ENCODE data around the gene KRT32.
"Not testable (repeated sequence)": the region's sequence is repeated elsewhere in the genome, so short reads cannot be mapped to it uniquely, and the experiment has no call there.

The KRT32 gene

DNA sequence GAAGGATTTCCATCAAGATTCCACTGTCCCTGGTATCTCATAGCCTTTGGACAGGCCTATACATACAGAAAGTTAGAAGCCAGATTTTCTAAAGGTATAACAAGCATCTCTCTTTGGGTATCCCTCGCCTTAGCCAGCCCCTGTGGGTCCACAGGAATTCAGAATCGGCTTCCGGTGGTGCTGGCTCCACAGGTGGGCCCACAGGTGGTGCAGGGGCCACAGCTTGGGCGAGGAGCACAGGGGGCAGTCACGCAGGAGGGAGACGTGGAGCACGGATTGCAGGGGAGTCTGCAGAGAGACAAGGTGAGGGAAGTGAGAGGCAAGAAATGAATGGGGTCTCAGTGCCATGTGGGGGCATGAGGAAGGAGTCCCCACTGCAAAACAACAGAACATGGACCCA, 29.9 kb downstream of the KRT32 start:
- H3K36me3 ChIP-seq (ENCODE audit: insufficient read depth, low read length) = no peaks in the 10 kb centered on the region
- no peak overlapping the region for H3K9ac ChIP-seq (ENCODE audit: insufficient read length)
- no peaks in the 10 kb centered on the region for H3K9me3 ChIP-seq (ENCODE audit: low read depth, low read length)
- no peak for DNase-seq (ENCODE audit: low read depth, low spot score)
- no peak overlapping the region for H3K4me3 ChIP-seq
- TF ChIP-seq FOXP2 (optimal IDR thresholded peaks at IDR 0.05; ENCODE audit: control extremely low read depth, extremely low read length, insufficient read depth) = no peak
- TF ChIP-seq EZH2 (IDR thresholded peaks at IDR 0.05) = no peak
- TF ChIP-seq POLR2AphosphoS5 (IDR thresholded peaks at IDR 0.05; ENCODE audit: borderline replicate concordance, low read depth, low read length) = no peak
- H3K27ac ChIP-seq = no peak overlapping the region

GRCh38 chr17:41434415-41434814, 32.8 kb downstream of the KRT32 start:
- TF ChIP-seq EZH2 (IDR thresholded peaks at IDR 0.05) = no peak
- H3K4me3 ChIP-seq = no peak overlapping the region
- DNase-seq (ENCODE audit: low read depth, low spot score) = no peak

GRCh38 chr17:41434005-41434404, 33.2 kb downstream of the KRT32 start:
- no peak overlapping the region for H3K9ac ChIP-seq (ENCODE audit: insufficient read length)
- TF ChIP-seq EZH2 (IDR thresholded peaks at IDR 0.05) = no peak
- H3K9me3 ChIP-seq (ENCODE audit: low read depth, low read length) = no peaks in the 10 kb centered on the region
- no peak overlapping the region for H3K4me3 ChIP-seq
- no peak overlapping the region for H3K27ac ChIP-seq
- H3K36me3 ChIP-seq (ENCODE audit: insufficient read depth, low read length) = no peaks in the 10 kb centered on the region
- DNase-seq (ENCODE audit: low read depth, low spot score) = no peak

More at GRCh38 chr17:41434415-41434814, 32.8 kb downstream of the KRT32 start:
- Histone ChIP-seq H3K9me3 (ENCODE audit: low read depth, low read length) (no peaks in the 10 kb centered on the region), H3K27ac (no peak overlapping the region), H3K36me3 (ENCODE audit: insufficient read depth, low read length) (no peaks in the 10 kb centered on the region), H3K9ac (ENCODE audit: insufficient read length) (no peak overlapping the region)

DNA sequence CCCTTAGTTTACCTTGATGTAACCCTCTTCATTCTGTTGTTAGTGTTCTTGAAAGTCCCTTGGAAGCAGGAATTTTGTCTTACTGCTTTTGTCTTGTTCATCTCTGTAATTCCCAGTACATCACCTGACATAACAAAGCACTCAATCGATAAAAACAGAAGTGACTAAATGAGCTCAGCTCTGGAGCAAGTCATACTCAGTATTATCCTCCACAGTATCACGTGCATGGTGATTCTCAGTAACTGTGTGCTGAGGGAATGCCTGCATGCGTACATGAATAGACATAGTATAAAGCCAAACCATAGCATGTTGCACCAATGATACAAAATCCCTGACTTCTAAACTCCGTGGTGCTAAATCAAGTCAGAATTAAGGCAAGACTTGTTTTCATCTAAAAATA, 33.6 kb downstream of the KRT32 start:
- TF ChIP-seq EZH2 (IDR thresholded peaks at IDR 0.05) (no peak), POLR2AphosphoS5 (IDR thresholded peaks at IDR 0.05; ENCODE audit: borderline replicate concordance, low read depth, low read length) (no peak), FOXP2 (optimal IDR thresholded peaks at IDR 0.05; ENCODE audit: control extremely low read depth, extremely low read length, insufficient read depth) (no peak)
- no peaks in the 10 kb centered on the region for H3K36me3 ChIP-seq (ENCODE audit: insufficient read depth, low read length)
- no peak overlapping the region for H3K9ac ChIP-seq (ENCODE audit: insufficient read length)
- no peak overlapping the region for H3K27ac ChIP-seq
- no peak for DNase-seq (ENCODE audit: low read depth, low spot score)
- H3K9me3 ChIP-seq (ENCODE audit: low read depth, low read length) = no peaks in the 10 kb centered on the region
- H3K4me3 ChIP-seq = no peak overlapping the region

- H3K27ac ChIP-seq; H3K4me3 ChIP-seq; DNase-seq (ENCODE audit: low read depth, low spot score); H3K9ac ChIP-seq (ENCODE audit: insufficient read length); H3K36me3 ChIP-seq (ENCODE audit: insufficient read depth, low read length); H3K9me3 ChIP-seq (ENCODE audit: low read depth, low read length): not testable (repeated sequence)
Observed at GRCh38 chr17:41430376-41430775, 36.8 kb downstream of the KRT32 start.

DNA sequence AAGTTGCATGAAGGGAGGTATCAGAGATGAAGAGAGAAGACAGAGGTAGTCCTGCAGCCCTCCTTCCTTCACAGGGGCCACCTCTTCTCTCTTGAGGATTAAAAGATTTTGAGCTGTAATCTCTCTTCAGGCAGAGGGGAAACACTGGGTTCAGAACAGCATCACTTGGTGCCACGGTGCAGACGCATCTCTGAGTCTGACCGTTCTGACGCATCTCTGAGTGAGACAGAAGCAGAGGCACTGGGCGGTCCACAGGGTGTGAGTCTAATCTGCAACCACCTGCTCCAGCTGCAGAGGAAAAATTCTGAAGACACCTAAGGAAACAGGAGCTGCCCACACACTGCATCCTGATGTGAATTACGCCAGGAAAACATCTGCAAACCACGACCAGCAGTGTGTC, 37.5 kb downstream of the KRT32 start:
- DNase-seq (ENCODE audit: low read depth, low spot score) = no peak
- H3K27ac ChIP-seq = no peak overlapping the region
- TF ChIP-seq FOXP2 (optimal IDR thresholded peaks at IDR 0.05; ENCODE audit: control extremely low read depth, extremely low read length, insufficient read depth) (no peak), EZH2 (IDR thresholded peaks at IDR 0.05) (no peak), POLR2AphosphoS5 (IDR thresholded peaks at IDR 0.05; ENCODE audit: borderline replicate concordance, low read depth, low read length) (no peak)
- no peaks in the 10 kb centered on the region for H3K36me3 ChIP-seq (ENCODE audit: insufficient read depth, low read length)
- H3K9ac ChIP-seq (ENCODE audit: insufficient read length) = no peak overlapping the region
- no peaks in the 10 kb centered on the region for H3K9me3 ChIP-seq (ENCODE audit: low read depth, low read length)
- no peak overlapping the region for H3K4me3 ChIP-seq

- no peak for DNase-seq (ENCODE audit: low read depth, low spot score)
- Histone ChIP-seq H3K4me3 (no peak overlapping the region), H3K27ac (no peak overlapping the region), H3K9ac (ENCODE audit: insufficient read length) (no peak overlapping the region), H3K36me3 (ENCODE audit: insufficient read depth, low read length) (no peaks in the 10 kb centered on the region), H3K9me3 (ENCODE audit: low read depth, low read length) (no peaks in the 10 kb centered on the region)
- no peak for TF ChIP-seq POLR2AphosphoS5 (IDR thresholded peaks at IDR 0.05; ENCODE audit: borderline replicate concordance, low read depth, low read length)
- TF ChIP-seq EZH2 (IDR thresholded peaks at IDR 0.05) = no peak
- no peak for TF ChIP-seq FOXP2 (optimal IDR thresholded peaks at IDR 0.05; ENCODE audit: control extremely low read depth, extremely low read length, insufficient read depth)
Observed at GRCh38 chr17:41428591-41429291, 38.4 kb downstream of the KRT32 start.

DNA sequence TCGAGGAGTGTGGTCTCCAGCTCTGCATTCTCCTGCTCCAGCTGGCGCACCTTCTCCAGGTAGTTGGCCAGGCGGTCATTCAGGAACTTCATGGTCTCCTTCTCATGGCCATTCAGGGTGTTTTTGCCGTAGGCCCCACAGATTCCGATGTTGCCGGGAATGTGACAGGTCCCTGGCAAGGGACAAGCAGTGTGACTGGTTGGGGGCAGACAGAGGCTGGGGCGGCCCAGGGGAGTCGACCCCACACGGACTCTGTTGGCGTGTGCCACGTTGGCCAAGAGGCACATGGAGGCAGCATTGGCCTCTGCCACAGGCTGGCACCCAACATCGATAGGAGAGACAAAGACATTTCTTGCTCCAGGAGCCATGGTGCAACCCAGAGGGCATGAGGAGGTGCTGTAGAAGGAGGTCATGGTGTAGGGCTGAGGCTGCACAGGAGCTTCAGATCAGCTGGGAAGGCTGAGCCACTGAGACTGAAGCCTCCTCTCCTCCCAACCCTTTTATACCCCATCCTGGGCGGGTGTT, 43.0 kb downstream of the KRT32 start, which contains the start of gene KRT37:
KRT37 (minus strand) TSS at position 475 of the 525 bp plus-strand sequence; CDS start at position 413, 62 bp downstream.
- Histone ChIP-seq H3K9me3 (ENCODE audit: low read depth, low read length) (no peaks in the 10 kb centered on the region), H3K36me3 (ENCODE audit: insufficient read depth, low read length) (no peaks in the 10 kb centered on the region), H3K4me3 (no peak within 1 kb of the TSS), H3K27ac (no peak within 1 kb of the TSS), H3K9ac (ENCODE audit: insufficient read length) (no peak within 1 kb of the TSS)
- no peak for DNase-seq (ENCODE audit: low read depth, low spot score)
- TF ChIP-seq FOXP2 (optimal IDR thresholded peaks at IDR 0.05; ENCODE audit: control extremely low read depth, extremely low read length, insufficient read depth) (no peak), POLR2AphosphoS5 (IDR thresholded peaks at IDR 0.05; ENCODE audit: borderline replicate concordance, low read depth, low read length) (no peak), EZH2 (IDR thresholded peaks at IDR 0.05) (no peak)

DNA sequence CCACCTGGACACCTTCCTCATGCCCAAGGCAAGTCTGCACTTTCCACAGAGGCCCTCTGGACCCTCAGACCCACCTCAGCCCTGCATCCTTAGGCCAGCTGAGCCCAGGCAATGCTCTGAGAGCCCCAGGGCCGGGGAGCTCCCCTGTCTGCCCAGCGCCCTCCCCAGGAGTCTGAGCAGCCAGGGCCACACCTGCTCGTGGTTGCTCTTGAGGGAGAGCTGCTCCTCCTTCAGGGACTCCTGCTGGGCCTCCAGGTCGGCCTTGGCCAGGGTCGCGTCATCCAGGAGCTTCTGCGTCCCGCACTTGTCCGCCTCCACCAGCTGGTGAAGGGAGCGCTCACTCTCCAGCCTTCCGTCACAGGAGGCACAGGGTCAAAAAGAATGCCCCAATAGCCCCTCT, 44.6 kb downstream of the KRT32 start:
- not testable (repeated sequence) for H3K9ac ChIP-seq (ENCODE audit: insufficient read length); H3K36me3 ChIP-seq (ENCODE audit: insufficient read depth, low read length); H3K9me3 ChIP-seq (ENCODE audit: low read depth, low read length); DNase-seq (ENCODE audit: low read depth, low spot score); H3K27ac ChIP-seq; H3K4me3 ChIP-seq
